GM19372 (cell line): Measurements from ENCODE around the gene CCDC86.

Experiments used
- ATAC-seq: cut with Tn5 transposase; IDR thresholded peaks from one replicate; pipeline ENCODE4 v1.9.1; 2021; ENCODE audit warnings: mild to moderate bottlenecking, low read depth, moderate library complexity; ENCODE audit not compliant: unreplicated experiment

CCDC86 gene

DNA sequence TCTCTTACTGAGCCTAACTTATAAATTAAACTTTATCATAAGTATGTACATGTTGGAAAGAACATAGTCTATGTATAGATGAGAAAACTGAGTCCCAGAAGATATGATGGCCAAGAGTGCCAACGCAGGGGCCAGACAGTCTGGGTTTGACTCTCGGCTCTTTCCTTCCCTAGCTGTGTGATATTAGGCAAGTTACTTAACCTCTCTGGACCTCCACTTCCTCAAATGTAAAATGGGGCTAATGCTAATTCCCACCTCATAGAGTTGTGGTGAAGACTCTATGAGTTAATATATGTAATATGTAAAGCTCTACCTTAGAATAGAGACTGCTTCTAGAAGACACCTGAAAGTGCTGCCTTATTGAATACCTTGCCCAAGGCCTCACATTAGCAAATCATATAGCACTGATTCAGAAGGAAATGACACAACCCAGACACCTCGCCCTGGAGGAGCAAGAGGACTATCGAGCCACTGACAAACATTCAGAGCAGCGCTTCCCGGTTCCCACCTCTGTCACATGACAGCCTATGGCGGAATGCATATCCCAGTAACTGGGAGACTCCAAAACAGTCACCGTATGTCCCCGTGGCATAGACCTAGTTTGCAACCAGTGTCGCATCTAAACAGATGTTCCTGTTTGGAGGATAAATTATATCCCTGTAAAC lies 11.3 kb upstream of the CCDC86 start:
- no peak for ATAC-seq

DNA sequence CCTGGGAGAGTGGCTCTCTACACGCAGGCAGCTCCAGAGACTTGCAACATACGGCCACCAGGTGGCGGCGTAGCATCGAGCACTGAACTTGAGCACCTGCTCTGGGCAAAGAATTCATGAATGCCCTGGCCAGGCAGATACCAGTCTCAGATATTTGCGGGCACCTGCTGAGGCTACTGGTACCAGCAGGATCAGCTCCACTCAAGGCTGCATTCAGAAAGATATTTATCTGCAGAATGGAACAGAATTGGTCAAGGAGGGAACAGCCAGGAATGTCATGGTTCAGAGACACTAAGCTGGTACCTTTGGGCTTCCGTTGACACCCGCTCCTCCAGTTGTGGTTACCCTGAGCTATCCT lies 10.8 kb upstream of the CCDC86 start:
- no peak for ATAC-seq

DNA sequence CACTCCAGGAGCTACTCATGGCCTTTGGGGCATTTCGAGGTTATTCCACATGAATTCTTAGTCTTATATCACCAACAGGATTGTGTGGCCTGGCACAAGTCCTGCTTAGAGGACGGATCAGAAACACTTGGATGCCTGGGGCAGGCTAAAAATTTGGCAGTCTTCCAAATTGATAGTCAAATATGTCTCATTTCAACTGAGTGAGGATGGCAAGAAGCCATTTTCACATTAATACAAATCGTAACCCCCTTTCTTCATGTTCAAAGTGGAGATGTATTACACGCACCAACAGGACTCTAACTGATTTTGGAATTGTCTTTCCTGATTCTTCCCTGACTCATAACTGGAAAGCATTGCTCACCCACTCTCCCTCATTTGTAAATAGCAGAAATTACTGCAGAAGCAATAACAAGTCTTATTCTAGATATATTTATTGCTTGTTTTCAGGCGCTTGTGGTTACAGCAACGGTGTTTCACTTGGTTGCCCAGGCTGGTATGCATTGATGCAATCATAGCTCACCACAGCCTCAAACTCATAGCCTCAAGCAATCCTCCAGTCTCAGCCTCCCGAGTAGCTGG lies 10.3 kb upstream of the CCDC86 start:
- no peak for ATAC-seq

DNA sequence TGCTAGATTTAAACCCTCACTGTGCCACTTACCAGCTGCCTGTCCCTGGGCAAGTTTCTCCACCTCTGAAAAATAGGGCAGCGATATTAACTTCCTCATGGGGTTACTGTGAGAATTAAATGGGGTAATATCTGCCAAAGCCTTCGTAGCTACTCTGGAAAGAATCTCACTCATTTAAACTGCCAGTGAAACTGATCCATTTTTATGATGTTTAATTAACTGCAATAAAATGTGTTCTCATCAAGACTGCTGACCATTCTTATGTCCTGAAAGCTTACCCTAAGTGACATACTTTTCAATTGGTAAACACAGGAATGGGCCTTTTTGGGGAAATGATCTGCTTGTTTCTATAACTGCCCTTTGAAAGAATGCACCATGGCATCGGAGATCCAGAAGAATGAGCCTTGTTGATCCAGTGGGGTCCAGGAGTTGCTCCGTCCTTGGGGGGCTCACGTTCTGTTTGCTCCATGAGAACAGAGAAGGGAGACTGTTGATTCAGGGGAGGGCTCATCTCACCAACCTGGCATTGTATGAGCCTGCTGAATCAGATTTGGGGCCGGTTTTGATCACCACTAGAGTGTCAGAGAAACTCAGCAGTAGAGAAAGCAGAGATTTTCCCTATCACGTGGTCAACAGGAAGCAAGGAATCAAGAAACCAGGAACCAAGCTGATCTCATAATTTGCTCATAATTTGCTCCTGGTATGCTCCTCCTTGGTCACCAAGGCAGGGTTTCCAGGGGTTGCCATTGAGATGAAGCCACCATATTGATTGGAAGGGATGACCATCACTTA lies 7.0 kb upstream of the CCDC86 start:
- ATAC-seq = no peak

DNA sequence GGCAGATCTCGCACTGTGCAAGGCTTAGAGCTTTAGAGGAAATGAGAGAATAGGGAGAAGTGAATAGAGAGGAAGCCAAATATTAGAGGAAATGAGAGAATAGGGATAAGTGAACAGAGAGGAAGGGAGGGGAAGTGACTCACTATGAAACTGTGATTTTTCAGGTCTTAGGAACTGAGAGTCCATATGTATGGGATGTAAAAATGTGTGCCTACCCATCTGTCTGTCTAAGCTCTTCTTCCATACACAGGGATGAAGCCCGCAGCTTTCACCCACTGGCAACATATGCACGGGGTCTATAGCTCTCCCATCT lies 6.4 kb upstream of the CCDC86 start:
- ATAC-seq = no peak

DNA sequence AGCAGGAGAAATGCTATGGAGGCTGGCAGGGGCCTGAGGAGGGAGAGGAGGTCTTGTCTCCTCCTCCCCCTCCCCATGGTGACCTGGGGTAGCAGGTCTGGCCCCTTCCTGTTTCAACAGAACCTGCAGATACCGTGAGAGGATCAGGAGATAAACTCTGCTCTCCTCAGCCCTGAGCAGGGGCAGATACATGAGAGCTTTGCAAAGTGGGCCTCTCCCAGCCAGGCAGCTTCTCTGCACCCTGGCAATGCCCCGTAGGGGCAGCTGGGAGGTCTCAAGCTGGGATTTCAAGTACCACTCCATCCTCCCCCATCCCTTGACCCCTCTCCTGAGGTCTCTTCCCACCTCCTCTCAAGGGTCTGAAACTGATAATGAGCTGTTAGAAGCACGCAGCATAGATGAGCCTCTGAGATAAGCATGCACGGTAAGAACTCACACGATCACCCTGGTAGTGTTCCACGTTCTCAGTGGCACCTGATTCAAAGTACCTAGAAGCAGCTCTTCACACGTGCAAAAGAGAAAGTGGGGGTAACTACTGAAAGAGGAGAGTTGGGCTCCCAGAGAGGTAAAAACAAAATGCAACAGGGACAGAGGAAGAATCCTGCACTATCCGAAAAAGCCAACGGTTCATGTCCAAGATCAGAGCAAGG lies 4.9 kb upstream of the CCDC86 start:
- ATAC-seq = no peak

DNA sequence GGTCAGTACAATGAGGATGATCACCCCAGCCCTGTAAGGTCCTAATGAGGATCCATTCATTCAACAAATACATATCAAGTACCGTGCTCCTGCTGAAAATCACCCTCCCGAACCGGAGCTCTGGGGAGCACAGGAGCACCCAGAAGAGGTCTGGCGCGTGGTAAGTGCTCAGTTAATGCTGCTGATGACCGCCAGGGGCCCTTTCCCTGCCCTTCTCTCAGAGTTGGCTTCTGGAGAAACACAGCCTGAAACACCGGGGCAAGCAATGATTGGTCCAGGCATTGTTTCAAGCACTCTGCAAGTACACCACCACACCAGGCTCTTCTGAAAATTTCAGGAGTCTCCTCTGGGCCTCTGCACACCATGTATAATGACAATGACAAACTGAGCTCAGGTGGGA lies 3.8 kb upstream of the CCDC86 start:
- ATAC-seq = no peak

DNA sequence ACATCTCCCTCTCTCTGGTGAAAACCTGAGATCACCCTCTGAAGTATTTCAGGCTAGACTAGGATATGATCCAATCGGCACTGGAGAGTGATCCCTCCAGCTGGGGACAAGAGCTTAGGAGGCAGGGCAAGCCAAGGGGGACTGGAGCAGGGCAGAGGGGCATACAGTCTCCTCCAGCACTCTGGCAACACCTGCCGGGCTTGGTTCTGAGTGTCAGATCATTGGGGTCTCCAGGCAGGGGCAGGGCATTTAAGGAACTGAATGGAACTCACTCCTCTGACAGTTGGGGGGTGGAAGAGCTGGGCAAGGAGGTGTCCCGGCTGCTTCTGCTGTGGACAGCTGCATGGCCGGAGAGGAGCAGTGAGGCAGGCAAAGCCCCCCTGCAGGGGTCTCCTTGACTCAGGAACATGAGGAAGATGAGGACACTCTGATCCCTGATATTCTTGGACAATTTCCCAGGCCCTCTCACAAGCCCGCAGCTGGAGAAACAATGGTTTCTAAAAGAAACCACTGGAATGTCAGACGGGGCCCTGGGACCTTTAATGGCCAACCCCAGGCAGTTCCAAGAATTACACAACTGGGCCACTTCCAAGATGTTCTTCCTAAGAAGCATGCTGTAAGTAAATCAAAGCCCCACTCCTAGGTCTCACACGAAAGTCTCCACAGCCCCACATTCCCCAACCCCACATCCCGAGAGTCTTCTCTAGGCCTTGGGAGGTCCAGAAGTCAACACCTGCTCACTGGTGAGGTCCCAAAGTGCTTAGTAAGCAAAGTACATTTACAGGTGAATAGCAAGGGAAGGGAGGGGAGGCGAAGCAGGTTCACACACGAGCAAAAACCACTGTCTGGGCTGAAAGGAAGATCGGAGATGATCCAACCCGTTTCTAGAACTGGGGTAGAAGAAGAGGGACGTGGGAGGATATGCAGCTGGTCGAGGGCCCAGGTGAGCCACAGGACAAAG lies 1.2 kb upstream of the CCDC86 start:
- no peak for ATAC-seq

DNA sequence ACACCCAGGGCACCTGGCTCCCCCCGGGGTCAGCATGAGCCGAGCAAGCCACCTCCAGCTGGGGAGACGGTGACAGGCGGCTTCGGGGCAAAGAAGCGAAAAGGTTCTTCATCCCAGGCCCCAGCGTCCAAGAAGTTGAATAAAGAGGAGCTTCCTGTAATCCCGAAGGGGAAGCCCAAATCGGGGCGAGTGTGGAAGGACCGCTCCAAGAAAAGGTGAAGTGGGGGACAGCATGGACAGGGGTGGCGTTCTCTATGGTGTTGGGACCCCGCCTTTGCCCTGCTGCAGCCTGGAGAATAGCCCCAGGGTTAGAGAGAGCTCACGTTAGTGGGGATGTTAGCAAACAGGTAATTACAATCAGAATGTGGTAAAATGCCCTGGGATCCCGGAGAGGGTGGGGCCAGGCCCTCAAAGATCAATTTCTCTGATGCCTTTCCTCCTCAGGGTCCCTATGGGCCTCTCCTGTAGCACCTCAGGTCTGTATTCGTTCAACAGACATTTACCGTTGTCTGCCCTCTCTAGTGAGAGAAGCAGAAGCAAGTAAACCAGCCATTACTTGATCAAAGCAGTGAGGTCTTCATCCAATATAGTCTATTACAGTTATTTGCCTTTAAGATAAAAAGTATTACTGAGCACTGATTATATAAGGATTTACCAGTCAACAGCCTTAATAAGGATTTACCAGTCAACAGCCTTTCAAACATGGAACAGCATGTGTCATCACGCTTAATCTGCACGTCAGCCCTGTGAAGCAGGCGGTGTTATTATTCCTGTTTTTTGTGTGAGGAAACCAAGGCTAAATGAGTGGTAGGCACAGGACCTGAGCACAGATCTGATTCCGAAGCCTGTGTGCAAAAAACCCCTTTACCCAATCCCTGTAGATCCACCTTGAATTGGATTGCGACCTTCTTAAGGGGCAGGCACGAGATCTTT lies 1.0 kb downstream of the CCDC86 start:
- ATAC-seq = no peak

DNA sequence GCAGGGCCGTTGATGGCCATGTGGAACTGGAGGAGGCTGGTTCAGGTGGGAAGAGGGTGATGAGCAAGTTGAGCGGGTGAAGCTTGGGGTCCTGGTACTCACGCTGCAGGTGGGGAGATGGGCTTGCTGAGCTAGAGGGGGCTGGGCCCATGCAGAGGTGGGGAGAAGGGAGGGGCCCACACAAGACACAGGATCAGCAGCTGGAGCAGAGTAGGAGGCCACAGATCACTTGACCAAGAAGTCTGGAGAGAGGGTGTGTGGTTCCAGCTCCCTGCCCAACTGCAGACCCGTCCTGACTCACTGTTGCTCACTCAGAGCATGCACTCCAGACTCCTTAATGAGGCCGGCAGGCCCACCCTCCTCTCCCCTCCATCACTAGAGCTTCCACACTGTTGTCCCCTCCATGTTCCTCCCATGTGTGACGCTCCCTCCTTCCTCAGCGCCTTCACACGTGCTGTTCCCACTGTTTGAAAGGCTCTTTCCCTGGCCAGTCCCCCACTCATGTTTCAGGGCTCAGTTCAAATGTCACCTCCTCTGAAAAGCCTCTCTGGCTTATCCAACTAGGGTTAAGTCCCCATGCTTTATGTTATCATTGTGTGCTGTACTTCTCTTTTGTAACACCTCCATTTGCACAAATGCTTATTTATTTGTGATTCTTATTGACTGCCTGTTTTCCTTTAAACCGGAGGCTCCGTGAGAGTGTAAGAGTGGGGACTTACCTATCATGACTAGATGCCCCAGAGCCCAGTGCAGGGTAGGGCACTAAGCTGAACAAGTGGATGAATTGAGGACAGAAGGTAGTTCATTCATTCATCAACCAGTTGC lies 2.3 kb downstream of the CCDC86 start:
- ATAC-seq = no peak

DNA sequence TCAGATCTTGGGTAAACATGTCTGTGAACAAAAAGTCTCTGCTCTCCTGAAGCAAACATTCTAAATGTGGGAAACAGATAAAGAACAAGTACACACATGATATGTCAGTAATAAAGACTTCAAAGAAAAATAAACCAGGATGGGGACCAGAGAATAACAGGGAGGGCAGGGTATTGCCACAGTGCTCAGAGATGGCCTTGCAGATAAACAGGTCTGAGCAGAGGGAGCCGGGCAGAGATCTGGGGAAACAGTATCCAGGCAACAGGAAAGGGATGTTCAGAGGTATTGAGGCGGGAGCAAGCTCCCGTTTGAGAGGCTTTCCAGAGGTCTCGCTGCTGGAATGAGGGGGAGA lies 2.9 kb downstream of the CCDC86 start:
- no peak for ATAC-seq

DNA sequence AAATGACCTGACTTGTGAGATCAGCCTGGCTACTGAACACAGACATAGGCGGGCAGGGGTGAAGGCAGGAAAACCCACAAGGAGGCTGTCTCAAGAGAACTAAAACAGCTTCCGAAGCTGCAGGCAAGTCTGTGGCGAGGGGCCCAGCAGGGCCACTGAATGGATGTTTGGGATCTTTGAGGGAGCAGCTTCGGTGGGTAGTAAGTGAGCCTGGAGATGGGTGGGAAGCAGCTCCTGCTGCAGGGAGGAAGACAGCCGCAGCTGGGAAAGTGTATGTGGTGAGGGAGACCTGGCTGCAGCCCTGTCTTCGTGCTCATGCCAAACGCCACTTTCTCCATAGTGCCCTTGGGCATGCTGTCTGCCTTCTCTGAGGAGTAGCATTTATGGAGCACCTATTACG lies 3.4 kb downstream of the CCDC86 start:
- no peak for ATAC-seq

DNA sequence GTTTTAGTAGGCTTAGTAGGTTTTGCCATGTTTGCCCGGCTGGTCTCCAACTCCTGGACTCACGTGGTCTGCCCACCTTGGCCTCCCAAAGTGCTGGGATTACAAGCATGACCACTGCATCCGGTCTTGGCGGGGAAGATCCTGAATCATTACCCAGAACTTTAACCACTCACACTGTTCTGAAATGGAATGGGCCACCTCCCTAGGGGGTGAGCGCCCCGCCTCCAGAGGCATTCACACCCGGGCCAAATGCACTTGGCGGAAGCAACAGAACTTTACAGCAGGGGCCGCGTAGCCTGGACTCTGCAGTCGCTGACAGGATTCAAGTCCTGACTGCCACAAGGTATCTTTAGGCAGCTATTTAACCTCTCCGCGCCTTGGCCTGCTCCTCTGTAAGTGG lies 5.4 kb downstream of the CCDC86 start:
- ATAC-seq = no peak

DNA sequence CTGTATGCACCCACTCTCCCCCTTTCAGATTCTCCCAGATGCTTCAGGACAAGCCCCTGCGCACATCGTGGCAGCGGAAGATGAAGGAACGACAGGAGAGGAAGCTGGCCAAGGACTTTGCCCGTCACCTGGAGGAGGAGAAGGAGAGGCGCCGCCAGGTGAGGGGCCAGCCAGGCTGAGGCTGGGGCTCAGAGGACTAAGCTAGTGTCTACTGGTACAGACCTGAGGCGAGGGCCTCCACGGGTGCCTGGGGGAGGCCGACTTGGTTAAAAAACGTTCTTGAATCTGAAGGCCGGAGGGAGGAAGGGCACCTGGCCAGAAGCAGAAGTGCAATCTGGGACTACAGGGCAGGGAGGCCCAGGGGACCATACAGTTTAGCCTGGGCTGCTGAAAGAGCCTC lies 6.0 kb downstream of the CCDC86 start:
- ATAC-seq = no peak

DNA sequence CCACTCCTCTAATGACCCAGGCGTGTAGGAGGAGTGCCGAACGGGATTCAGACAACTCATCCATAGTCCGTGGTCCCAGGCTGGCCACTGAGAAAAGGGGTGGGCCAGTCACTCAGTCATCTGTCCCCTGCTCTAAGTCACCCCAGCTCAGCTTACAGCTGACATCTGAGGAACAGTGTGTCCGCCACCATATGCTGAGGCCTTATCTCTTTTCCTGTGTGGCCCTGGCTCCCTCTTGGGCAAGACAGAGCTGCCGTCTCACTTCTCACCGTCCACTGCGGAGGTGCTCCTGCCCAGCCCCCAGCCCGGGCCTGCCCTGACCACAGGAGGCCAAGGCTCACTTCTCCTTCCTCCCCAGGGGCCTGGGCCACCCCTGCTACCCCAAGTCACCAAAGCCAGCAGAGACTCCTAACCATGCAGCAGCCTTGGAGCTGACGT lies 6.8 kb downstream of the CCDC86 start:
- no peak for ATAC-seq

DNA sequence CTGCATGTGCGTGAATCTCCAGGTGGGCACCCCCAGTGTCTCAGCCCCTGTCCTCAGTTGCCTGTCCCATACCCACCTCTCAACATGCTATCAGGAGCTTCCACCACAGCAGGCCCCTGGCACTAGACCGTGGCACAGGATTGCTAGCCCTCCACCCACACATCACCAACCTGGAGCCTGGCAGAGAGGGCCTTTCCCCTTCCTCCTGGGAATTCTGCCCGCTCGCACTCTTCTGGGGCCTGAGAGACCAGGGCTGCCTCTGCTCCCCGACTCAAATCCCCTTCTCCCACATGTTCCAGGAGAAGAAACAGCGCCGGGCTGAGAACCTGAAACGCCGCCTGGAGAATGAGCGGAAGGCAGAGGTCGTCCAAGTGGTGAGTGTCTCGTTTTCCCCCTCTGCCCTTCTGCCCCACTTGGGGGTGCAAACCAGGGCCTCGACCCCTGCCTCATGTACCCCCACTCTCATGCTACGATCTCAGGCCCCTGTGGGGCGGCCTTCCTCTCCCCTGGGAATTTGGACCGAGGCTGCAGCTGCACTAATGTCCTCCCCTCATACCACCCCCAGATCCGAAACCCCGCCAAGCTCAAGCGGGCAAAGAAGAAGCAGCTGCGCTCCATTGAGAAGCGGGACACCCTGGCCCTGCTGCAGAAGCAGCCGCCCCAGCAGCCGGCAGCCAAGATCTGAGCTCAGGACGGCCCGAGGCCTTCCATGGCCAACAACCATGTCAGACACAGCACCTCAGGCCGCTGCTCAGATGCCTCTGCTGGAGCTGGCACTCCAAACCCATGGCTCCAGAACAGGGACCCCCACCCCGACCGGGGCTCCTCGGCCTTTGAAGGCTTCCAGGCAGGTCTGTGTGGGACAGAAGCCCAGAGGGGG lies 8.0 kb downstream of the CCDC86 start:
- ATAC-seq = no peak

DNA sequence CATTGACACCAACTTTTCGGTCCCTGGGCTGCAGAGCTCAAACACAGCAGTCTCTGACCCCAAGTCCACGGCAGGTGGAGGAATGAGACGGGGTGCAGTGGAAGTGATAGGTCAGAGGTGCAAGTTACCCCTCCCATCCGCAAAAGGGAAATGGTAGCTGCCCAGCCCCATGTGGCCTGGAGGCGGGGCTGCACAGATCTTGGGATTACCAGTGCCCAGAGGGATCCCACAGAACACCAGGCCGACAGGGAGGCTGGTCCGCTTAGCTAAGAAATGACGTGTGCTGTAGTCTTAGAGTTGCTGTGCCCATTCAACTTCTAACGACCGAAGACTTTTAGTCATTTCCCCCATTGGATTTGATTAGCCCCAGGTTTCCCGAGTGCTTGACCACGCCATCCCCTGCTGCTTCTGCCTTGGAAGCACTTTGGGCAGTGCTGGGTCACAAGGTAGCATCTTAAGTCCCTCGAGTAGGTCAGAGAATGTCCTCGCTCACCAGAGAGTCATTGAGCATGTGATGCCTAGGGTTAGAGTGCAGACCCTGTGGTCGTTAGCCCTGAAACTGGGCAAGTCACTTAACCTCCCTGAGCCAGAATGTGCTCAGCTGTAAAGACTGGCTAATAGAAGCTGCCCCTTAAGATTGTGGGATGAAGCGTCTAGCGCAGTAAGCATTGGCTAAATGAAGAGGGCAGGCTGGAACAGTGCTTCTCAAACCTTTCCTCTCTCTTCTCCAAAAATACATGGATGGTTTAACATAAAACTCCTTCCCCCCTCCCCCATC lies 9.6 kb downstream of the CCDC86 start:
- no peak for ATAC-seq
